Neuronal stem cell (in vitro differentiated cells): ENCODE measurements around the gene MID1.
A peak's percentile ranks its signal among the peaks of the same experiment; 100 is the strongest.

Experiments used
- DNase-seq: peaks from one replicate; pipeline ENCODE4 v3.0.0-alpha.2; 2013; ENCODE audit warnings: low spot score
- H2AFZ ChIP-seq: one replicate; pipeline ENCODE4 v1.6.1; 2013; ENCODE audit warnings: mild to moderate bottlenecking, low read length, inconsistent platforms
- H2AK5ac ChIP-seq: 2 replicates; pipeline ENCODE4 v1.6.1; 2013; ENCODE audit warnings: low read depth, mild to moderate bottlenecking, inconsistent platforms, low read length, moderate library complexity, mixed read lengths
- H2BK120ac ChIP-seq: 2 replicates; pipeline ENCODE4 v1.6.1; 2013; ENCODE audit warnings: low read depth, mild to moderate bottlenecking, inconsistent platforms, low read length, moderate library complexity, mixed read lengths
- H2BK12ac ChIP-seq: one replicate; pipeline ENCODE4 v1.6.1; 2013; ENCODE audit warnings: low read length, inconsistent platforms
- H2BK15ac ChIP-seq: 2 replicates; pipeline ENCODE4 v1.6.1; 2013; ENCODE audit warnings: mild to moderate bottlenecking, low read length, inconsistent platforms, mixed read lengths
- H2BK5ac ChIP-seq: one replicate; pipeline ENCODE4 v1.6.1; 2013; ENCODE audit warnings: inconsistent platforms, mild to moderate bottlenecking, low read length, moderate library complexity
- H3K14ac ChIP-seq: one replicate; pipeline ENCODE4 v1.6.1; 2013; ENCODE audit warnings: low read length, inconsistent platforms
- H3K18ac ChIP-seq: 2 replicates; pipeline ENCODE4 v1.6.1; 2013; ENCODE audit warnings: low read length, inconsistent platforms
- H3K23ac ChIP-seq: 2 replicates; pipeline ENCODE4 v1.6.1; 2013; ENCODE audit warnings: low read depth, mild to moderate bottlenecking, mixed read lengths, low read length, inconsistent platforms; ENCODE audit not compliant: poor library complexity
- H3K27ac ChIP-seq: replicated peaks from 3 replicates; pipeline ENCODE4 v1.5.1; 2013; ENCODE audit warnings: low read length, inconsistent platforms
- H3K27me3 ChIP-seq, 3 experiments: 2 replicates each; pipeline ENCODE4 v1.6.1; 2013; ENCODE audit warnings: low read length in 3 of 3, mild to moderate bottlenecking in 2 of 3, inconsistent platforms in 1 of 3, low read depth in 1 of 3, mixed read lengths in 1 of 3, moderate library complexity in 1 of 3; ENCODE audit not compliant: control insufficient read depth in 3 of 3, insufficient read depth in 3 of 3
- H3K36me3 ChIP-seq, 2 donors: replicated peaks in 1 of 2; 2 replicates each; pipeline ENCODE4 v1.6.1; 2013; ENCODE audit warnings: low read length in 2 of 2; ENCODE audit not compliant: control insufficient read depth in 2 of 2, insufficient read depth in 2 of 2
- H3K4ac ChIP-seq: 2 replicates; pipeline ENCODE4 v1.6.1; 2013; ENCODE audit warnings: inconsistent platforms, mild to moderate bottlenecking, low read length, moderate library complexity
- H3K4me1 ChIP-seq, 2 donors: 1 replicate in 1 of 2; 2 replicates in 1 of 2; pipeline ENCODE4 v1.6.1; 2013; ENCODE audit warnings: low read length in 2 of 2, low read depth in 1 of 2; ENCODE audit not compliant: control insufficient read depth in 2 of 2, insufficient read depth in 1 of 2
- H3K4me2 ChIP-seq: one replicate; pipeline ENCODE4 v1.6.1; 2013; ENCODE audit warnings: mild to moderate bottlenecking, low read length, inconsistent platforms; ENCODE audit not compliant: insufficient read depth, poor library complexity, severe bottlenecking
- H3K4me3 ChIP-seq, 2 donors: 2 replicates each; pipeline ENCODE4 v1.5.1; 2013; ENCODE audit warnings: low read length in 2 of 2, mild to moderate bottlenecking in 2 of 2, inconsistent platforms in 1 of 2, moderate library complexity in 1 of 2
- H3K79me1 ChIP-seq: one replicate; pipeline ENCODE4 v1.6.1; 2013; ENCODE audit warnings: low read depth, mild to moderate bottlenecking, inconsistent platforms, low read length, moderate library complexity
- H3K9ac ChIP-seq: one replicate; pipeline ENCODE4 v1.6.1; 2013; ENCODE audit warnings: mild to moderate bottlenecking, low read depth, low read length, inconsistent platforms; ENCODE audit not compliant: poor library complexity
- H3K9me3 ChIP-seq, 2 donors: replicated peaks in 1 of 2; 2 replicates each; pipeline versions ENCODE3 to v1.6.1; 2013; ENCODE audit warnings: low read length in 2 of 2, mild to moderate bottlenecking in 2 of 2, inconsistent platforms in 1 of 2, low read depth in 1 of 2, mixed read lengths in 1 of 2, moderate library complexity in 1 of 2; ENCODE audit not compliant: control insufficient read depth in 2 of 2, insufficient read depth in 1 of 2
- H4K8ac ChIP-seq: one replicate; pipeline ENCODE4 v1.6.1; 2013; ENCODE audit warnings: low read depth, mild to moderate bottlenecking, inconsistent platforms, low read length, moderate library complexity
- H4K91ac ChIP-seq: one replicate; pipeline ENCODE4 v1.6.1; 2013; ENCODE audit warnings: low read length, low read depth, mild to moderate bottlenecking, inconsistent platforms; ENCODE audit not compliant: poor library complexity
- WGBS, 2 donors: extraction: QIAGEN DNeasy Blood & Tissue Kit; methylation state at CpG; one replicate each; pipeline ENCODE4 v1.1.7; 2013; ENCODE audit warnings: missing lambda C conversion rate in 2 of 2, mixed read lengths in 1 of 2; ENCODE audit not compliant: insufficient read length in 2 of 2, insufficient replicate concordance in 1 of 2; ENCODE audit errors: extremely low coverage in 2 of 2; 5-methylcytosine and 5-hydroxymethylcytosine counted together

The MID1 gene

DNA sequence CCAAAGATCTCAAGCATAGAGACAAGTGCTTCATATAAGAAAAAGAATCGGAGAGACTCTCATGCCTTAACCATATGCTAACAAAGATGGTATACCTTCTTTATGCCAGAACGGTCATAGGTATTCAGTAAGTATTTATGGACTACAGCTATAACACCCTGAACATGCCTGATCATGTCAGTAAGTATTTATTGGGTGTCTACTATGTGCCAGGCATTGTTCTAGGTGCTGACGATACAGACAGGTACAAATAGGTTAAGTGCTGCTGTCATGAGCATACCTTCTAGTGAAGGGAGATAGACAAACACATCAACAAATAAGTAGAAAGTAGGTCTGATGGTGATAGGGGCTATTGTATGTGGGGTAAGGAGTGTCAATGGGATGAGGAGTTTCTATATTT lies 9.5 kb upstream of the MID1 start:
- H2BK15ac ChIP-seq, result no peak overlapping the region
- no peak overlapping the region for H2AK5ac ChIP-seq
- H3K27ac ChIP-seq, result no peak overlapping the region
- H2AFZ ChIP-seq, result no peak overlapping the region
- no peak overlapping the region for H2BK120ac ChIP-seq
- peaks cover 0 to 6% of the 10 kb centered on the region in 2 donors for H3K9me3 ChIP-seq
- H3K23ac ChIP-seq, result no peak overlapping the region
- no peak overlapping the region for H3K14ac ChIP-seq
- no peak overlapping the region for H4K8ac ChIP-seq
- H3K4me1 ChIP-seq, result peaks cover 2 to 11% of the 10 kb centered on the region in 2 donors
- H2BK5ac ChIP-seq, result no peak overlapping the region
- H3K4me3 ChIP-seq, result no peak overlapping the region
- H4K91ac ChIP-seq, result no peak overlapping the region
- H3K4ac ChIP-seq, result no peak overlapping the region
- DNase-seq, result no peak
- H3K18ac ChIP-seq, result no peak overlapping the region
- H3K9ac ChIP-seq, result no peak overlapping the region
- no peak overlapping the region for H2BK12ac ChIP-seq
- no peaks in the 10 kb centered on the region for H3K27me3 ChIP-seq
- peaks cover 0 to 15% of the 10 kb centered on the region in 2 donors for H3K36me3 ChIP-seq
- H3K79me1 ChIP-seq, result no peaks in the 10 kb centered on the region
- no CpG with 5 or more reads among the region's 3 CpGs for WGBS, 2 donors
- no peak overlapping the region for H3K4me2 ChIP-seq

DNA sequence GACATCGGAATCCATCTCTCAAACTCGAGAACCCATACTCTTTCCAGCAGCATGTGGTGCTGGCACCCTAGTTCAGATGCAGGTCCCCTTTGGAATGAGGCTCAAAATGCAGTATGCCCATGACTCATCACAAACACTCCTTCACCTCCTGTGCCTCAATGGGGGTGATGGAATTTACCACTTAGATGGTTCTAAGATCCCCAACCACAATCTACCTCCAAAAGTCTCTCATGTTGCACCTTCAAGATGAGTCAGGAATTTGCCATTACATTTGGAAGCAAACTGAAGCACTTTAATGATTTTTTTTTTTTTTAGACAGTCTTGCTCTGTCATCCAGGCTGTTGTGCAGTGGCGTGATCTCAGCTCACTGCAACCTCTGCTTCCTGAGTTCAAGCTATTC lies 8.5 kb upstream of the MID1 start:
- no peak overlapping the region for H2AFZ ChIP-seq
- H3K14ac ChIP-seq, result no peak overlapping the region
- H3K4me1 ChIP-seq, result peaks cover 1 to 2% of the 10 kb centered on the region in 2 donors
- no peak overlapping the region for H3K23ac ChIP-seq
- no peaks in the 10 kb centered on the region for H3K79me1 ChIP-seq
- H3K4ac ChIP-seq, result no peak overlapping the region
- H3K9me3 ChIP-seq, result peaks cover 0 to 6% of the 10 kb centered on the region in 2 donors
- no peak overlapping the region for H2BK12ac ChIP-seq
- no peak overlapping the region for H2AK5ac ChIP-seq
- no peak overlapping the region for H3K4me2 ChIP-seq
- H2BK15ac ChIP-seq, result no peak overlapping the region
- no peaks in the 10 kb centered on the region for H3K27me3 ChIP-seq
- H2BK120ac ChIP-seq, result no peak overlapping the region
- H3K9ac ChIP-seq, result no peak overlapping the region
- H4K91ac ChIP-seq, result no peak overlapping the region
- no peak overlapping the region for H2BK5ac ChIP-seq
- WGBS, 2 donors, result no CpG with 5 or more reads among the region's 3 CpGs
- no peak overlapping the region for H3K4me3 ChIP-seq
- H4K8ac ChIP-seq, result no peak overlapping the region
- DNase-seq, result no peak
- no peak overlapping the region for H3K18ac ChIP-seq
- no peak overlapping the region for H3K27ac ChIP-seq
- peaks cover 0 to 15% of the 10 kb centered on the region in 2 donors for H3K36me3 ChIP-seq

DNA sequence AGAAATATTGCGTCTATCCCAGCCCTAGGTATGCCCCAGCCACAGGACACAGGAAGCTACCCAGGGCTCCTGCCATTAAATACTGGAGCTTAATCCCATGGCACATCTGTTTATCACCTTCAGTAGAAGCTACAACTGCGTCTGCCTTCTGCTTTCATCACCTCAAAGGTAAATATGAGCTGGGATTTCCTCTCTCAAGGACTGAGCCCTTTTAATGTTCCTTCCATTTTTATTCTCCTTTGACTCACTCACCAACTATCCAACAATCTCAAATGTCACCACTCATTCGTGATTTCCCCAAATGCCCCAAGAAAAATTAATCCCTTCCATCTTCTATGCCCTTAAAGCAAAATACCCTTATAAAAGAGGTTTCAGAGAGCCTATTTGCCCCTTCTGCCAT lies 1.8 kb upstream of the MID1 start:
- Histone ChIP-seq H3K23ac (no peak overlapping the region), H3K4me1 (peaks cover 5 to 11% of the 10 kb centered on the region in 2 donors), H3K18ac (no peak overlapping the region), H2BK120ac (no peak overlapping the region), H3K9ac (no peak overlapping the region), H3K9me3 (peaks cover 0 to 2% of the 10 kb centered on the region in 2 donors), H2AK5ac (no peak overlapping the region), H3K79me1 (peaks cover 3% of the 10 kb centered on the region), H4K91ac (no peak overlapping the region), H3K14ac (no peak overlapping the region), H3K27ac (no peak overlapping the region), H3K4ac (no peak overlapping the region), H2BK12ac (no peak overlapping the region), H3K4me2 (no peak overlapping the region), H2BK5ac (no peak overlapping the region), H4K8ac (no peak overlapping the region), H2BK15ac (no peak overlapping the region), H3K36me3 (no peaks in the 10 kb centered on the region), H3K4me3 (no peak overlapping the region), H3K27me3 (no peaks in the 10 kb centered on the region), H2AFZ (no peak overlapping the region)
- 100% methylated on average over 1 of the region's 3 CpGs; no CpG with 5 or more reads in 1 of the 2 donors for WGBS, 2 donors
- no peak for DNase-seq

DNA sequence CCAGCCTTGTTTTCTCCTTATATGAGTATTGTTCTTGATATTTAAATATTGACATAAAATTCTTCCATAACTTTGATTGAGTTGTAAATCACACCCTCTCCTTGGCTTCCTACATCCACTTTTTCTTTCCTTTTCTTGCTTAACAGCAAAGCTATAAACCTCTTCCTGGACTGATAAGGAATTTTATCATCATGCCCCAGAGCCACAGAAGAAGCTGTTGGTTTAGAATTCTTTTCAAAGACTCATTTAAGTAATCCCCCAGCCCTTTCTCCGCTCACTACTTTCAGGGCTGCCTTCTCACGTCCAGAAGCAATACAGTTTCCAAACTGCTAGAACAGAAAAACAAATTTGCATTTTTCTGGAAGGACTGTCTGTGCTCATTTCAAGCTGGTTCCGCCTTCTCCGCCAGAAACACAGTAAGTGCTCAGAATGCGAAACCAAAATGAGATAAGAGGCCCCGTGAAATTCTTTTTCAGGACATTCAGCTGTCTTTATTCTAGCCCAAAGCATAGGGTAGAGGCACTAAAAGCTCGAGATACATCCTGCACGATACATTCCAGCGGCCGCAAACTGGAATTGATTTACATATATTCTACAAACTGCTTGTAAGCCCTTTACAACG lies 849 bp downstream of the MID1 start:
- Histone ChIP-seq H3K14ac (no peak overlapping the region), H2BK15ac (no peak overlapping the region), H3K23ac (no peak overlapping the region), H3K79me1 (peaks cover 3% of the 10 kb centered on the region), H4K91ac (no peak overlapping the region), H2BK5ac (no peak overlapping the region), H3K36me3 (peaks cover 0 to 3% of the 10 kb centered on the region in 2 donors), H2BK120ac (no peak overlapping the region), H3K27ac (no peak overlapping the region), H2BK12ac (no peak overlapping the region), H2AK5ac (no peak overlapping the region), H3K4ac (no peak overlapping the region), H3K9me3 (no peaks in the 10 kb centered on the region), H3K4me3 (peak overlapping the region; percentile 61 to 85), H3K27me3 (no peaks in the 10 kb centered on the region), H3K18ac (peak overlapping the region; percentile 38), H3K4me2 (peak overlapping the region; percentile 34), H2AFZ (peak overlapping the region; percentile 27), H4K8ac (no peak overlapping the region), H3K4me1 (peaks cover 8 to 20% of the 10 kb centered on the region in 2 donors), H3K9ac (peak overlapping the region; percentile 21)
- DNase-seq, result no peak
- WGBS, 2 donors, result no CpG with 5 or more reads among the region's 11 CpGs
